MM.1S (cell line): ENCODE results near the gene TCN1.

Experiments
- DNase-seq: peaks from one replicate; pipeline ENCODE4 v3.0.0-alpha.2; 2015
- H2AFZ ChIP-seq: fragments of 300-600 bp; sonication (generic); 2 replicates; pipeline ENCODE4 v1.6.0; 2016; ENCODE audit warnings: antibody characterized with exemption, low read length
- H3F3A ChIP-seq: fragments of 300-600 bp; sonication (generic); 2 replicates; pipeline ENCODE4 v1.6.1; 2016; ENCODE audit warnings: mild to moderate bottlenecking, antibody characterized with exemption, low read length, moderate library complexity, mixed read lengths; ENCODE audit not compliant: insufficient read depth
- H3K27ac ChIP-seq: fragments of 300-600 bp; sonication (generic); 2 replicates; pipeline ENCODE4 v1.5.1; 2016; ENCODE audit warnings: mild to moderate bottlenecking, low read length
- H3K27me3 ChIP-seq: fragments of 300-600 bp; sonication (generic); replicated peaks from 2 replicates; pipeline ENCODE4 v1.6.0; 2016; ENCODE audit warnings: low read length; ENCODE audit not compliant: insufficient read depth
- H3K36me3 ChIP-seq: fragments of 300-600 bp; sonication (generic); replicated peaks from 2 replicates; pipeline ENCODE4 v1.6.1; 2016; ENCODE audit warnings: mild to moderate bottlenecking, low read length, mixed read lengths; ENCODE audit not compliant: insufficient read depth
- H3K4me1 ChIP-seq: fragments of 300-600 bp; sonication (generic); 2 replicates; pipeline ENCODE4 v1.6.1; 2016; ENCODE audit warnings: low read length, mixed read lengths
- H3K4me2 ChIP-seq: fragments of 300-600 bp; sonication (generic); 2 replicates; pipeline ENCODE4 v1.6.0; 2016; ENCODE audit warnings: low read depth, low read length
- H3K4me3 ChIP-seq: fragments of 300-600 bp; sonication (generic); 2 replicates; pipeline ENCODE4 v1.5.1; 2016; ENCODE audit warnings: low read length, mixed read lengths
- H3K79me2 ChIP-seq: fragments of 300-600 bp; sonication (generic); 2 replicates; pipeline ENCODE4 v1.6.1; 2016; ENCODE audit warnings: mixed run types, low read length, mixed read lengths
- H3K9ac ChIP-seq: fragments of 300-600 bp; sonication (generic); 2 replicates; pipeline ENCODE4 v1.6.1; 2016; ENCODE audit warnings: low read length, mixed read lengths
- H3K9me2 ChIP-seq: fragments of 300-600 bp; sonication (generic); replicated peaks from 2 replicates; pipeline ENCODE4 v1.6.1; 2016; ENCODE audit warnings: mild to moderate bottlenecking, low read length, mixed read lengths; ENCODE audit not compliant: insufficient read depth
- H3K9me3 ChIP-seq: fragments of 300-600 bp; sonication (generic); replicated peaks from 2 replicates; pipeline ENCODE4 v1.6.1; 2016; ENCODE audit warnings: mild to moderate bottlenecking, low read length, mixed read lengths; ENCODE audit not compliant: insufficient read depth
- H4K20me1 ChIP-seq: fragments of 300-600 bp; sonication (generic); 2 replicates; pipeline ENCODE4 v1.6.1; 2016; ENCODE audit warnings: mild to moderate bottlenecking, low read length, moderate library complexity, mixed read lengths; ENCODE audit not compliant: insufficient read depth
- CTCF ChIP-seq: fragments of 300-600 bp; sonication (generic); IDR thresholded peaks from 2 replicates; pipeline ENCODE4 v1.5.1; 2016; ENCODE audit warnings: antibody characterized with exemption, low read length, mixed read lengths
- EZH2 ChIP-seq: fragments of 300-600 bp; sonication (generic); optimal IDR thresholded peaks from 2 replicates; pipeline ENCODE3; 2017; ENCODE audit warnings: low read depth, mild to moderate bottlenecking, antibody characterized with exemption, low read length, mixed read lengths
- EZH2phosphoT487 ChIP-seq: fragments of 300-600 bp; sonication (generic); IDR thresholded peaks from 2 replicates; pipeline ENCODE4 v1.6.1; 2018; ENCODE audit warnings: antibody characterized with exemption, low read length

Gene TCN1

GRCh38 chr11:59810189-59810910, 55.9 kb downstream of the TCN1 start, which contains the start of gene MRPL16:
TSS of gene MRPL16 (minus strand) at chr11:59810778. CDS start at chr11:59810658, 120 bp downstream.
- H4K20me1 ChIP-seq = no peaks in the 10 kb centered on the region
- H2AFZ ChIP-seq = peak within 1 kb of the TSS; percentile 76
- TF ChIP-seq EZH2phosphoT487 (no peak), EZH2 (no peak), CTCF (peak; percentile 45)
- H3K4me2 ChIP-seq = peak within 1 kb of the TSS; percentile 95
- H3K4me1 ChIP-seq = peaks cover 19% of the 10 kb centered on the region
- peaks cover 20% of the 10 kb centered on the region for H3F3A ChIP-seq
- no peaks in the 10 kb centered on the region for H3K27me3 ChIP-seq
- DNase-seq = peak; percentile 95
- peak within 1 kb of the TSS; percentile 82 for H3K27ac ChIP-seq
- peak within 1 kb of the TSS; percentile 81 for H3K4me3 ChIP-seq
- H3K36me3 ChIP-seq = peaks cover 15% of the 10 kb centered on the region; the same call in 1 of the 2 replicates
- peak within 1 kb of the TSS; percentile 82 for H3K9ac ChIP-seq
- no peaks in the 10 kb centered on the region for H3K9me3 ChIP-seq
- peaks cover 33% of the 10 kb centered on the region for H3K79me2 ChIP-seq
- H3K9me2 ChIP-seq = no peaks in the 10 kb centered on the region

DNA sequence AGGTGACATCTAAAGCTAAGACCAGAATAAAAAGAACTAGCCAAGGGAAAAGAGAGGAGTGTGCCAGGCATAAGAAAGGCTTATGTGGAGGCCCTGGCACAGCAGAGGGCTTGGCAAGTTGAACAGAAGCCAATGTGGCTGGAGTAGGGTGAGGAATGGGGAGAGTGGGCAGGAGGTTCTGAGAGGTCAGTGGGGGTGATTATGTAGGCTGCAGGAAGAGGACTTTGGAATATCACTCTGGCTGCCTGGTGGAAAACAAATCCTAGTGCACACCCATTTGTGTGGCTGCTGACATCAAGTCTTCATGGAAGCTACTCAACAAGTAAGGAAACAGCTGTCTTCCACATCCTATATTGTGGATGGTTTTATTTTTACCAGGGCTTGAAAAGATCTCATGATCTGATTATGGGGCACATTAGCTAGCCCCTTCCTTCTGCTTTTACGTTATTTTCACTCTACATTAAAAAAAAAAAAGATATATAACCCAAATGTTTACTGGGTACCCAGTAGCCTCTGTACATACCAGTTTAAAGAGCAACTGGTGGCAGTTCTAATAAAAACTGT, 59.2 kb downstream of the TCN1 start:
- Histone ChIP-seq H3K27me3 (no peaks in the 10 kb centered on the region), H2AFZ (no peak overlapping the region), H3K4me1 (peaks cover 12% of the 10 kb centered on the region), H3K36me3 (peaks cover 15% of the 10 kb centered on the region; the same call in 1 of the 2 replicates), H3K9ac (no peak overlapping the region), H3F3A (peaks cover 13% of the 10 kb centered on the region), H3K4me2 (no peak overlapping the region), H4K20me1 (no peaks in the 10 kb centered on the region), H3K79me2 (peaks cover 29% of the 10 kb centered on the region), H3K4me3 (no peak overlapping the region), H3K9me3 (no peaks in the 10 kb centered on the region), H3K9me2 (no peaks in the 10 kb centered on the region), H3K27ac (no peak overlapping the region)
- no peak for DNase-seq
- TF ChIP-seq EZH2phosphoT487 (no peak), EZH2 (no peak), CTCF (no peak)

DNA sequence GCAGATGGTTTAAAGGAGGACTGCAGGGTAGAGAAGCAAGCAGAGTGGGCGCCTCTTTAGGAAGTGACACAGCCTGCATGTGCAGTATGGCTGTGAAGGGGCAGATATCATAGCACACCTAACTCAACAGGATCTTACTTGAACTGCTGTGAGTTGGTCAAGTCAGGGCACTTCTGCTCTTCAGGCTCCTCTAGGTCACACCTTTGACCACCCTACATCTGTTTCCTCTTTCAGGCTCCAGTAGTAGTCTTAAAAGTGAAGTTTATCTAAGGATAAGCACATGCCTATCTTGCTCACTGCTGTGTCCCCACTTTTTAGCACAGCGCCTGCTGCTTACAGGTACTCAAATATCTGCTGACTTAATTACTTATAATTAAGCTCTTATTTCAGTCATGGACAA, 62.2 kb downstream of the TCN1 start:
- no peaks in the 10 kb centered on the region for H4K20me1 ChIP-seq
- TF ChIP-seq EZH2phosphoT487 = no peak
- no peak for TF ChIP-seq EZH2
- no peak for TF ChIP-seq CTCF
- peaks cover 16% of the 10 kb centered on the region for H3K79me2 ChIP-seq
- peaks cover 8% of the 10 kb centered on the region; the same call in 1 of the 2 replicates for H3K4me1 ChIP-seq
- no peak overlapping the region for H3K4me2 ChIP-seq
- DNase-seq = no peak
- H2AFZ ChIP-seq = no peak overlapping the region
- peaks cover 15% of the 10 kb centered on the region; the same call in 1 of the 2 replicates for H3K36me3 ChIP-seq
- no peak overlapping the region for H3K27ac ChIP-seq
- H3K4me3 ChIP-seq = no peak overlapping the region
- H3K9me3 ChIP-seq = no peaks in the 10 kb centered on the region
- no peaks in the 10 kb centered on the region for H3K9me2 ChIP-seq
- peaks cover 3% of the 10 kb centered on the region; the same call in 1 of the 2 replicates for H3F3A ChIP-seq
- no peak overlapping the region for H3K9ac ChIP-seq
- H3K27me3 ChIP-seq = no peaks in the 10 kb centered on the region
